ENCODE measurements around the gene COL21A1.

The COL21A1 gene

DNA sequence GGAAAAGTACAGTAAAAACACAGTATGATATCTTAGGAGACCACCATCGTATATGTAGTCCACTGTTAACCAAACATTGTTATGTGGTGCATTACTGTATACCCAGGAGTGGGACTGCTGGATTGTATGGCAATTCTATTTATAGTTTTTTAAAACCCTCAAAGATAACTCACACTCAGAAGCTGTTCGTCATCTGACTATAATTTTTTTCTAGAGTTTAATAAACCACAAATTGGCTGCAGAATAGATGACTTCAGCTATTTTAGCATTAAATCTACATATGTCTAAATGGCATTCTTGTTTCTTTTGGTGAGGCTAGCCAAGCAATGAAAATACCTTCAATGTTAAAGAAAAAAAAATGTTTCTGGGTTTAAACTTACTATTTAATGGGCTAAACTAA, 237.7 kb downstream of the COL21A1 start:
- DNase-seq (ENCODE audit: low read depth in 2 of 2): no peak
